ENCODE results near the gene CYP19A1. TPM values are rescaled to one million over a fixed set of nuclear protein-coding genes. Genes with fewer than 3 reads are reported as not detected.

Gene CYP19A1
- total RNA-seq, 1 experiment from 2014 or later = not detected

- TF ChIP-seq REST (IDR thresholded peaks at IDR 0.05; ENCODE audit: insufficient read depth in 1 of 2, low read depth in 2 of 2, low read length in 1 of 2) (no peak), SIN3A (IDR thresholded peaks at IDR 0.05; ENCODE audit: borderline replicate concordance, insufficient read depth, low read depth, low read length) (no peak), CTCF (IDR thresholded peaks at IDR 0.05) (no peak), POLR2AphosphoS5 (IDR thresholded peaks at IDR 0.05; ENCODE audit: low read depth, low read length) (no peak), TCF7L2 (IDR thresholded peaks at IDR 0.05; ENCODE audit: low read depth, low read length) (no peak)
- in situ Hi-C loops (cut with HindIII; ENCODE audit: low pct_unique_long_range_greater_than_20kb, low sequenced_read_pairs) = no loop called here
Observed at GRCh38 chr15:51386960-51387698, 48.7 kb upstream of the CYP19A1 start.

GRCh38 chr15:51386486-51386885, 48.1 kb upstream of the CYP19A1 start:
- ATAC-seq = no peak
- intact Hi-C loops (cut with micrococcal nuclease; ENCODE audit: unreplicated experiment) = no loop called here

More at GRCh38 chr15:51386960-51387698, 48.7 kb upstream of the CYP19A1 start:
- Histone ChIP-seq H3K27ac (ENCODE audit: low read length) (no peak overlapping the region), H3K4me3 (ENCODE audit: low read depth in 2 of 2, low read length in 2 of 2) (no peak overlapping the region), H3K36me3 (ENCODE audit: control insufficient read depth, insufficient read depth, low read length) (no peaks in the 10 kb centered on the region), H3K4me1 (ENCODE audit: control insufficient read depth, insufficient read depth, low read length) (no peaks in the 10 kb centered on the region), H3K9me3 (ENCODE audit: control insufficient read depth, insufficient read depth, low read depth, low read length) (no peaks in the 10 kb centered on the region), H3K27me3 (ENCODE audit: control insufficient read depth, insufficient read depth, low read length) (0 out of 2 replicates have a peak, but pooled peaks cover 5% of the 10 kb centered on the region)
- DNase-seq (ENCODE audit: low read depth, low spot score) (no peak), ATAC-seq (no peak)
- BruUV-seq (replicated peaks) = no TSS peak
- ChIA-PET CTCF (no interaction called here), POLR2A (no interaction called here)
- intact Hi-C loops (cut with micrococcal nuclease; ENCODE audit: unreplicated experiment) = no loop called here

More at GRCh38 chr15:51386486-51386885, 48.1 kb upstream of the CYP19A1 start:
- in situ Hi-C loops (cut with HindIII; ENCODE audit: low pct_unique_long_range_greater_than_20kb, low sequenced_read_pairs) = no loop called here
- no peaks in the 10 kb centered on the region for H3K9me3 ChIP-seq (ENCODE audit: control insufficient read depth, insufficient read depth, low read depth, low read length)
- BruUV-seq (replicated peaks) = no TSS peak
- H3K4me3 ChIP-seq (ENCODE audit: low read depth in 2 of 2, low read length in 2 of 2) = no peak overlapping the region
- 0 out of 2 replicates have a peak, but pooled peaks cover 5% of the 10 kb centered on the region for H3K27me3 ChIP-seq (ENCODE audit: control insufficient read depth, insufficient read depth, low read length)
- H3K4me1 ChIP-seq (ENCODE audit: control insufficient read depth, insufficient read depth, low read length) = no peaks in the 10 kb centered on the region
- POLR2A ChIA-PET = no interaction called here
- no peak overlapping the region for H3K27ac ChIP-seq (ENCODE audit: low read length)
- TF ChIP-seq POLR2AphosphoS5 (IDR thresholded peaks at IDR 0.05; ENCODE audit: low read depth, low read length) = no peak
- TF ChIP-seq CTCF (IDR thresholded peaks at IDR 0.05) = no peak
- no peak for TF ChIP-seq TCF7L2 (IDR thresholded peaks at IDR 0.05; ENCODE audit: low read depth, low read length)
- TF ChIP-seq REST (IDR thresholded peaks at IDR 0.05; ENCODE audit: insufficient read depth in 1 of 2, low read depth in 2 of 2, low read length in 1 of 2) = no peak
- no peak for TF ChIP-seq SIN3A (IDR thresholded peaks at IDR 0.05; ENCODE audit: borderline replicate concordance, insufficient read depth, low read depth, low read length)
- H3K36me3 ChIP-seq (ENCODE audit: control insufficient read depth, insufficient read depth, low read length) = no peaks in the 10 kb centered on the region
- no peak for DNase-seq (ENCODE audit: low read depth, low spot score)
- CTCF ChIA-PET = no interaction called here
